A549 treated with Mapracorat at 1 μM for 4 hours (cell line): ENCODE data around the gene SUMO4. TPM values are rescaled to one million over a fixed set of nuclear protein-coding genes. Genes with fewer than 3 reads are reported as not detected.

Source experiments
- total RNA-seq: library from RNA; stranded (reverse); fragments of 200-300 nt; extraction: Qiagen RNA extraction; gene quantifications from 5 replicates; pipeline ENCODE4 v1.2.3, GENCODE V29; 2022

SUMO4 gene
- total RNA-seq: not detected in 5 replicates

GRCh38 chr6:149400050-149400449, at the start of gene SUMO4:
Gene SUMO4 (plus strand): TSS chr6:149400262. CDS start chr6:149400392, 130 bp downstream.

Other genes with a start within 250 kb of the SUMO4 start
- 22.8 to 31.3 TPM (median 26.2 TPM) in 5 replicates for gene TAB2, start 82.5 kb upstream of the SUMO4 start, total RNA-seq
- gene ZC3H12D, start 84.8 kb downstream of the SUMO4 start, total RNA-seq: 0.02 to 0.12 TPM (median 0.06 TPM) in 4 of 5 replicates, not detected in the other
- gene PPIL4, start 145.8 kb downstream of the SUMO4 start, total RNA-seq: 10.7 to 18.6 TPM (median 13.3 TPM) in 5 replicates
- gene GINM1, start 166.1 kb downstream of the SUMO4 start, total RNA-seq: 24.2 to 31.0 TPM (median 26.6 TPM) in 5 replicates
- 9.8 to 12.5 TPM (median 11.6 TPM) in 5 replicates for gene KATNA1, start 248.5 kb downstream of the SUMO4 start, total RNA-seq